Stimulated activated CD8-positive, alpha-beta memory T cell treated with anti-CD3 and anti-CD28 coated beads, Interleukin-7, amount 100 ng/mL, for 24 hours (primary cell): ENCODE data around the gene RFK.
A peak's percentile ranks its signal among the peaks of the same experiment; 100 is the strongest.
"Not testable (repeated sequence)": the region's sequence is repeated elsewhere in the genome, so short reads cannot be mapped to it uniquely, and the experiment has no call there.

Experiments used
- DNase-seq: peaks from one replicate; pipeline ENCODE4 v3.0.0-alpha.2; 2020; ENCODE audit warnings: low read depth

Gene RFK

GRCh38 chr9:76394195-76394959 lies at the start of gene RFK:
Gene RFK, minus strand, starts transcription at chr9:76394426. Its CDS starts 255 bp downstream, at chr9:76394171.
- peak; percentile 93 for DNase-seq

GRCh38 chr9:76443887-76444286 lies 49.7 kb upstream of the RFK start:
- DNase-seq = no peak

- DNase-seq = no peak
Observed at GRCh38 chr9:76441551-76442322, 47.5 kb upstream of the RFK start.

- no peak for DNase-seq
Observed at GRCh38 chr9:76438841-76439588, 44.8 kb upstream of the RFK start.

GRCh38 chr9:76437017-76437699 lies 42.9 kb upstream of the RFK start:
- not testable (repeated sequence) for DNase-seq

GRCh38 chr9:76434897-76435296 lies 40.7 kb upstream of the RFK start:
- not testable (repeated sequence) for DNase-seq

- DNase-seq = no peak
Observed at GRCh38 chr9:76433836-76434235, 39.6 kb upstream of the RFK start.

GRCh38 chr9:76433406-76433805 lies 39.2 kb upstream of the RFK start:
- no peak for DNase-seq

- DNase-seq = no peak
Observed at GRCh38 chr9:76431601-76432000, 37.4 kb upstream of the RFK start.

GRCh38 chr9:76426807-76427419 lies 32.7 kb upstream of the RFK start:
- no peak for DNase-seq

GRCh38 chr9:76425677-76426453 lies 31.6 kb upstream of the RFK start:
- DNase-seq = no peak

- no peak for DNase-seq
Observed at GRCh38 chr9:76424491-76424890, 30.3 kb upstream of the RFK start.

- DNase-seq = no peak
Observed at GRCh38 chr9:76423216-76424177, 29.3 kb upstream of the RFK start.

- DNase-seq = no peak
Observed at GRCh38 chr9:76419782-76420380, 25.7 kb upstream of the RFK start.

GRCh38 chr9:76417394-76417793 lies 23.2 kb upstream of the RFK start:
- DNase-seq = no peak

GRCh38 chr9:76415731-76416130 lies 21.5 kb upstream of the RFK start:
- DNase-seq = no peak

GRCh38 chr9:76415154-76415553 lies 20.9 kb upstream of the RFK start:
- DNase-seq = no peak

GRCh38 chr9:76414661-76415060 lies 20.4 kb upstream of the RFK start:
- DNase-seq = no peak

GRCh38 chr9:76413658-76414057 lies 19.4 kb upstream of the RFK start:
- DNase-seq = no peak
